NCI-H446 treated with DMSO at 0.1 percent for 48 hours (cell line): Measurements from ENCODE around the gene CTTN.

Experiments
- DNase-seq: peaks from one replicate; lab custom pipeline; 2025; lab: John Stamatoyannopoulos, UW

CTTN gene

GRCh38 chr11:70410276-70411205 lies 12.2 kb downstream of the CTTN start:
- no peak for DNase-seq

GRCh38 chr11:70411713-70412452 lies 13.6 kb downstream of the CTTN start:
- no peak for DNase-seq

GRCh38 chr11:70413151-70413550 lies 14.8 kb downstream of the CTTN start:
- DNase-seq, result no peak

- DNase-seq, result no peak
These were observed 16.2 kb downstream of the CTTN start for GRCh38 chr11:70414341-70415100.

GRCh38 chr11:70415191-70415590 lies 16.9 kb downstream of the CTTN start:
- DNase-seq, result no peak

- DNase-seq, result no peak
These were observed 17.5 kb downstream of the CTTN start for GRCh38 chr11:70415642-70416395.

GRCh38 chr11:70416881-70417280 lies 18.6 kb downstream of the CTTN start:
- DNase-seq, result no peak

GRCh38 chr11:70418130-70418529 lies 19.8 kb downstream of the CTTN start:
- DNase-seq, result no peak

- DNase-seq, result no peak
These were observed 21.1 kb downstream of the CTTN start for GRCh38 chr11:70419307-70420007.

GRCh38 chr11:70420008-70420464 lies 21.7 kb downstream of the CTTN start:
- DNase-seq, result no peak

- no peak for DNase-seq
These were observed 22.2 kb downstream of the CTTN start for GRCh38 chr11:70420496-70420895.

GRCh38 chr11:70421123-70421522 lies 22.8 kb downstream of the CTTN start:
- no peak for DNase-seq

GRCh38 chr11:70422692-70423522 lies 24.6 kb downstream of the CTTN start:
- DNase-seq, result no peak

GRCh38 chr11:70423523-70424505 lies 25.5 kb downstream of the CTTN start:
- no peak for DNase-seq

GRCh38 chr11:70424765-70425344 lies 26.5 kb downstream of the CTTN start:
- no peak for DNase-seq

- no peak for DNase-seq
These were observed 29.1 kb downstream of the CTTN start for GRCh38 chr11:70427436-70427835.

GRCh38 chr11:70428701-70429427 lies 30.5 kb downstream of the CTTN start:
- no peak for DNase-seq

- DNase-seq, result no peak
These were observed 31.0 kb downstream of the CTTN start for GRCh38 chr11:70429428-70429705.
